Activated CD4-positive, alpha-beta memory T cell treated with anti-CD3 and anti-CD28 coated beads, Interleukin-2, amount 10 ng/mL, durations not matched to agents 7 days and 5 days (primary cell): ENCODE measurements around the gene CDH4. TPM values are rescaled to one million over a fixed set of nuclear protein-coding genes. Genes with fewer than 3 reads are reported as not detected.

Experiments used
- CTCF ChIA-PET: fragments of 350-600 bp; sonication (Branson Sonifier 250); formaldehyde crosslinking; loops from one replicate; lab custom pipeline; 2021; ENCODE audit warnings: antibody characterized with exemption, inconsistent platforms; lab: Charles Lee
- POLR2A ChIA-PET: fragments of 350-600 bp; sonication (Branson Sonifier 250); formaldehyde crosslinking; loops from one replicate; lab custom pipeline; 2021; ENCODE audit warnings: antibody characterized with exemption; lab: Charles Lee
- DNase-seq: peaks from one replicate; pipeline ENCODE4 v3.0.0-alpha.2; 2020
- H3K27ac Mint-ChIP-seq: one replicate; pipeline ENCODE4 v1.8.0; 2021; ENCODE audit warnings: mild to moderate bottlenecking, mixed read lengths
- H3K27me3 Mint-ChIP-seq: one replicate; pipeline ENCODE4 v1.8.0; 2021; ENCODE audit warnings: mixed read lengths
- H3K36me3 Mint-ChIP-seq: one replicate; pipeline ENCODE4 v1.8.0; 2021; ENCODE audit warnings: low read depth, mixed read lengths
- H3K4me1 Mint-ChIP-seq: one replicate; pipeline ENCODE4 v1.8.0; 2021; ENCODE audit warnings: mixed read lengths
- H3K4me3 Mint-ChIP-seq: one replicate; pipeline ENCODE4 v1.8.0; 2021; ENCODE audit warnings: mild to moderate bottlenecking, mixed read lengths
- H3K9me3 Mint-ChIP-seq: one replicate; pipeline ENCODE4 v1.8.0; 2021; ENCODE audit warnings: mixed read lengths
- total RNA-seq, 2 experiments: library from RNA; stranded (reverse); gene quantifications; one replicate each; pipeline ENCODE4 v1.2.3, GENCODE V29; 2021

The CDH4 gene
- total RNA-seq, 2 experiments from 2014 or later = 0.15 to 0.20 TPM

DNA sequence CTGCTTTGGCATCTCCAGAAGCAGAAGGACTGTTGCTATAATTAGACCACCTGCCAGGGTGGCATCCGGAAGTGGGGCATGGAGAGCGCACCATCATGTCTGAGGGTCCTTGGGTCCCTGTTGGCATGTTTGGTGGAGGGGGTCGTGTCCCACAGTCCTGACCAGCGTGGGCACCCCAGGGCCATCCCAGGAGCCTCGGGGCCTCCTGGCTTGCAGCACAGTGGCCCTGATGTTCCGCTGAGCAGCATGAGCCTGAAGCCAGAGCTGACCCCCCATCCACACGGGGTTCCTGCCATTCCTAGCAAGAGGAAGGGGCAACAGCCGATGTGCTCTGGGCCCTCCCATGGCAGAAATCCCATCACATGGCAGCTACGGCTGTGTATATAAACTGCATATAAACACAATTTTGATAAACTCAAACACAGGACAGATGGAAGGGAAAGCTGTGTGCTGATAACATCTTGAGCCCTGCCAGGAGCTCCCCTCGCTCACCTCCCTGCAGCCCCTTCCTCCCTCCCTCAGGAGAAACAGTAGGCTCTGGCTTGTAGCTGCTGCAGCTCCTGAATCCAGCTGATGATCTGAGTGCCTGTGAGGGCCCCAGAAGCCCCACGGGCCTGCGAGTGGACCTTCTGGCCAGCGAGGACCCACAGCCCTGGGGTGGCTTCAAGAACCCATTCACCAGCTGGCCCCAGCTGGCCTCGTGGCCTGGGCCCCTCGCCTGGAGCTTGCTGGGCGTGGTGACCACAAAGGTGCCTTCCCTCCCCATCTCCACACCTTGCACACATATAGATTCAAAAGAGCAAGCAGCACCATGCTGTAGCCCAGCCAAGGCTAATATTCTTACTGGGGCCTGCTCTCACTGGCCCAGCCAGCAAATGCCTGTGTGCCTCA lies 321.6 kb downstream of the CDH4 start:
- ChIA-PET CTCF (no interaction called here), POLR2A (no interaction called here)
- Mint-ChIP-seq H3K27me3 (no peaks in the 10 kb centered on the region), H3K9me3 (no peaks in the 10 kb centered on the region), H3K36me3 (no peaks in the 10 kb centered on the region), H3K4me3 (no peak overlapping the region), H3K4me1 (no peaks in the 10 kb centered on the region), H3K27ac (no peak overlapping the region)
- DNase-seq = no peak

DNA sequence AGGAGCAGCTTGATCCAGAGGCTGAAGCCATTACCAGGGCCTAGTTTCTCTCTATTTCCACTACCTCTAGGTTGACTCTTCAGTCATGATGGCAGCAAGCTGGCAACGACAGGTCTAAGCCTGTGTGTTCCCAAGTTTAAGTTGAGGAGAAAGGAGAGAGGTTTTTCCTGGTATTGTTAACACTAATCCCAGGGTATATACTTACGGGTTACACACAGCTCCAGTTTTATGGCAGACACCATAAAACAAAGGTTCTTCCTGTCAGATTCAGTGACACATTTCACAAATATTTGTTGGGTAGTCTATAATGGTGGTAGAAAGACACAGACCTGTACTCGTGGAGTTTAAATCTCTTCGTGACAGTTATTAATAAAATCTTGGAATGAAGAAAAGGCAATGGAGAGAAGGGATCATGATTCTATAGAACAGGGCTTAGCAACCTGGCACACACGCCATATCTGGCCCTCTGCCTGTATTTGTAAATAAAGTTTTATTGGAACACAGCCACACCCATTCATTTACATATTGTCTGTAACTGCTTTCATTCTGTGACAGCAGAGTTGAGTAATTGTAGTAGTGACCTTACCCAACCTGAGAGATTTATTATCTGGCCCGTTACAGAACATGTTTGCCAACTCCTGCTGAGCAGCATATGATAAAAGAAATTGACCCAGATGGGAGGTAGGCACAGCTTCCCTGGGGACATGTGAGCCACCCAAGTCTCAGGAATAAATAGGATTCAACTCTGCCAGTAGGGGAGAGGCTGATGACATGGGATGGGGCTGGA lies 323.3 kb downstream of the CDH4 start:
- Mint-ChIP-seq H3K4me1 (no peaks in the 10 kb centered on the region), H3K36me3 (no peaks in the 10 kb centered on the region), H3K27me3 (no peaks in the 10 kb centered on the region), H3K27ac (no peak overlapping the region), H3K4me3 (no peak overlapping the region), H3K9me3 (no peaks in the 10 kb centered on the region)
- ChIA-PET POLR2A (no interaction called here), CTCF (no interaction called here)
- no peak for DNase-seq

DNA sequence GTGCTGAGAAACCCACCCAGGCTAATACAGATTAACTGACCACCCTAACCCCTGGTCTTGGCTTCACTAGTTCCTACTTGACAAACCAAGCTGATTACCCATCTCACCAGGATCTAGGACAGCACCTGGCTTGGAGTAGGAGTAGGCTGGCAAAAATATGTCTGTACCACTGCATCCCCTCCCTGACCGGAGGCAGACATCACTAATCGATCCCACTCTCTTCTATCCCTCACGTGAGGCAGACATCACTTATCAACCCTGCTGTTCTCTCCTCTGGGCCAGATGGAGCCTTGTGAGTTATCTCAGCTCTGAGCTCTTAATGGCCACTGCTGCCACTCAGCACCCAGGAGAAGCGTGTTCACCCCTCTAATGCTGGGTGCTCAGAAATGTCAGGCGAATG lies 324.3 kb downstream of the CDH4 start:
- Mint-ChIP-seq H3K36me3 (no peaks in the 10 kb centered on the region), H3K27ac (no peak overlapping the region), H3K9me3 (no peaks in the 10 kb centered on the region), H3K4me1 (no peaks in the 10 kb centered on the region), H3K27me3 (no peaks in the 10 kb centered on the region), H3K4me3 (no peak overlapping the region)
- POLR2A ChIA-PET = no interaction called here
- CTCF ChIA-PET = no interaction called here
- no peak for DNase-seq

DNA sequence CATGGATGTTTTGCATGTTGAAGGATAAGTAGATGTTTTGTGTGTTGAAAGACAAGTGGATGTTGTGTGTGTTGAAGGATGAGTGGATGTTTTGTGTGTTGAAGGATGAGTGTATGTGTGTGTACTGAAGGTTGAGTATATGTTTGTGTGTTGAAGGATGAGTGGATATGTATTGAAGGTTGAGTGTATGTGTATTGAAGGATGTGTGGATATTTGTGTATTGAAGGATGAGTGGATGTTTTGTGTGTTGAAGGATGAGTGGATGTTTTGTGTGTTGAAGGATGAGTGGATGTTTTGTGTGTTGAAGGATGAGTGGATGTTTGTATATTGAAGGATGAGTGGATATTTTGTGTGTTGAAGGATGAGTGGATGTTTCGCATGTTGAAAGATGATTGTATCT lies 325.0 kb downstream of the CDH4 start:
- POLR2A ChIA-PET = no interaction called here
- no peaks in the 10 kb centered on the region for H3K27me3 Mint-ChIP-seq
- no peak for DNase-seq
- no peak overlapping the region for H3K4me3 Mint-ChIP-seq
- CTCF ChIA-PET = no interaction called here
- H3K36me3 Mint-ChIP-seq = no peaks in the 10 kb centered on the region
- no peak overlapping the region for H3K27ac Mint-ChIP-seq
- no peaks in the 10 kb centered on the region for H3K4me1 Mint-ChIP-seq
- no peaks in the 10 kb centered on the region for H3K9me3 Mint-ChIP-seq

DNA sequence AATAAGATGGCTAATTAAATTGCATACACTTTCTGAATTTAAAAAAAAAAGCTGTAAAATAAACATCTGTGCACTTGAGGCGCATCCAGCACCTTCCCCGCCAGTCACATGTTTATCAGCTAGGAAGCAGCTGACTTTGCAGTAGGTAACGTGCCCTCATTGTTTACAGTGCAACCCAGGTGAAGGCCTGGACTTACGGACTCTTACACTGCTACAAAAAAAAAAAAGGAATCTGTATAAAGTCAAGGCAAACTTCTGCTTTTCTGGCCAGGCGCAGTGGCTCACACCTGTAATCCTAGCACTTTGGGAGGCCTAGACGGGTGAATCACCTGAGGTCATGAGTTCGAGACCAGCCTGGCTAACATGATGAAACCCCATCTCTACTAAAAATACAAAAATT lies 327.8 kb downstream of the CDH4 start:
- Mint-ChIP-seq H3K4me1 (no peaks in the 10 kb centered on the region), H3K36me3 (no peaks in the 10 kb centered on the region), H3K27me3 (no peaks in the 10 kb centered on the region), H3K4me3 (no peak overlapping the region), H3K9me3 (no peaks in the 10 kb centered on the region), H3K27ac (no peak overlapping the region)
- ChIA-PET CTCF (no interaction called here), POLR2A (no interaction called here)
- no peak for DNase-seq

DNA sequence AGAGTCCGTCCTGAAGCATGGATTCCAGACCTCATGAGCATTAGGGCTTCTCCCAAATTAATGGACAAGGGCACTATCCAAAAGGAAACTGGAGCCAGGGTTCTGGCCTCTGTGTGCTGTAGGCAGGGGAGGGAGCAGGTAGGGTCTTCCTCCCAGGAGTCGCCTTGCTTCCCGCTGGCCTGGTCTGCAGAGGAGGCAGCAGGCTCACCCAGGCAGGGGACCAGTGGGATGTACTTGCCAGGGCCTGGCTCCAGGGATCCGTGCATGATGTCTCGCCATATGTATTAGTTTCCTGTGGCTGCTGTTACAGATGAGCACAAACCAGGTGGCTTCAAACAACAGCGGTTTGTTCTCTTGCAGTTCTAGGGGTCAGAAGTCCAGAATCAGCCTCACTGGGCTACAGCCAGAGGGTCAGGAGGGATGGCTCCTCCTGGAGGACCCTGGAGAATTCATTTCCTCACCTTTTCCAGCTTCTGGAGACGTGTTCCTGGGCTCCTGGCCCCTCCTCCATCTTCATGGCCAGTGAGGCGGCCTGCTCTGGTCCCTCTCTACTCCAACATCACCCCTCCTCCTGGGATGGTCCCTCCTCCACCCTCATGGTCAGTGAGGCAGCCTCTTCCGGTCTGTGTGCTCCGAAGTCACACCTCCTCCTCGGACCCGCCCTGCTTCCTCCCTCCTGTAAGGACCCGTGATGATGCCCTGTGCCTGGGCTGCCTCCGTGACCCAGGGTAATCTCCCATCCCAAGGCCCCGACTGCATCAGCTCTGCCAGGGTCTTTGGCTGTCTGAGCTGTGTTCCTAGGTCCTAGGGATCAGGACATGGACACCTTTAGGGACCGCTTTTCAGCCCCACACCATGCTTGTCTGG lies 329.1 kb downstream of the CDH4 start:
- DNase-seq = no peak
- no peak overlapping the region for H3K27ac Mint-ChIP-seq
- no peaks in the 10 kb centered on the region for H3K4me1 Mint-ChIP-seq
- H3K9me3 Mint-ChIP-seq = no peaks in the 10 kb centered on the region
- no peaks in the 10 kb centered on the region for H3K36me3 Mint-ChIP-seq
- H3K27me3 Mint-ChIP-seq = no peaks in the 10 kb centered on the region
- POLR2A ChIA-PET = no interaction called here
- no peak overlapping the region for H3K4me3 Mint-ChIP-seq
- CTCF ChIA-PET = no interaction called here

DNA sequence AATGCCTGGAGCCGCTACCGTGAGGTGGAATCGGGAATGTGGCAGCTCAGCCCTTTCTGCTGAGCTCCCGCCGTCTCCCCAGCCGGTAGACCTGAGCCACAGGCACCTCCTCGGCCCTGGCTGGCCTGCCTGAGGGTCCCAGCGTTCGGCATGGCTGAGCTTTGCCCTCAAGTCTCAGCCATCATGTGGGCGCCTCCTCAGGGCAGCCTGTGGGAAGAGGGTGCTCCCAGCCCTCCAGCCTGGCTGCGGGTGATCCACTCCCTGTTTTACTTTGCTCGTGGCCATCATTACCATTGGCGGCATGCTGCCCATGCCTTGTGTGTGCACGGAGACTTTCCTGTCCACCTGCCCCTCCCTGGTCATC lies 329.7 kb downstream of the CDH4 start:
- H3K4me1 Mint-ChIP-seq = no peaks in the 10 kb centered on the region
- H3K27ac Mint-ChIP-seq = no peak overlapping the region
- H3K4me3 Mint-ChIP-seq = no peak overlapping the region
- H3K27me3 Mint-ChIP-seq = no peaks in the 10 kb centered on the region
- no peaks in the 10 kb centered on the region for H3K36me3 Mint-ChIP-seq
- ChIA-PET POLR2A (no interaction called here), CTCF (no interaction called here)
- no peaks in the 10 kb centered on the region for H3K9me3 Mint-ChIP-seq
- no peak for DNase-seq

DNA sequence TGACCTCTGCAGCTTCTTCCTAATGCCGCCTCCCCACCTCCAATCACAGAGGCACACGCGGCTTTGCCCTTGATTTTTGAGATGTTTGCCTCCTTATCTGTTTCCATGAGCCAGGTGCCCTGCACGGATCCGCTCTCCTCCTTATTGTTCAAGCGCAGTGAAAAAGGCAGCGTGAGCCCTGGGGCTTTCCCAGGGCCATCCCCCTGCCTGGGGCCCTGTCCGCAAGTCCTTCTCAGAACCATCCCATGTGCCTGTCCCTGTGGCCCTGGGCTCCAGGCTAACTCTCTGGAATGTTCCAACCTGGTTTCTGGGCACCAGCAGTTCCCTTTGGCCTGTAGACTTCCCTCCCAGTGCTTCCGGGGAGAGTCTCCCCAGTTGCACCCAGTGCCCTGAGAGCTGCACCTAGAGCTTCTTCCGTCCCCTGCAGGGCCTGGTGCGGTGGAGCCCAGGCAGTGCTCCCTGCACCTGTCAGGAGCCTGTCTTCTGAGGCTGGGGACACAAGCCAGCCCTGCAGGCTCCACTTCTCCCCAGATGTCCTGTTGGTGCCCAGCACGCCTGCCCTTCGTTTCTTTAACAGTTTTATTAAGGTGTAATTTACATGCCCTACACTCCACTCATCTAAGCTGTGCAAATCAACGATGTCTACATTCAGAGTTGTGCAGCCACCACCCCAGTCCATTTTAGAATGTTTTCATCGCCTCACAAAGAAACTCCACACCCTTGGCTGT lies 330.3 kb downstream of the CDH4 start:
- H3K4me1 Mint-ChIP-seq = no peaks in the 10 kb centered on the region
- no peaks in the 10 kb centered on the region for H3K27me3 Mint-ChIP-seq
- H3K27ac Mint-ChIP-seq = no peak overlapping the region
- H3K36me3 Mint-ChIP-seq = no peaks in the 10 kb centered on the region
- H3K9me3 Mint-ChIP-seq = no peaks in the 10 kb centered on the region
- no peak for DNase-seq
- CTCF ChIA-PET = no interaction called here
- H3K4me3 Mint-ChIP-seq = no peak overlapping the region
- POLR2A ChIA-PET = no interaction called here

DNA sequence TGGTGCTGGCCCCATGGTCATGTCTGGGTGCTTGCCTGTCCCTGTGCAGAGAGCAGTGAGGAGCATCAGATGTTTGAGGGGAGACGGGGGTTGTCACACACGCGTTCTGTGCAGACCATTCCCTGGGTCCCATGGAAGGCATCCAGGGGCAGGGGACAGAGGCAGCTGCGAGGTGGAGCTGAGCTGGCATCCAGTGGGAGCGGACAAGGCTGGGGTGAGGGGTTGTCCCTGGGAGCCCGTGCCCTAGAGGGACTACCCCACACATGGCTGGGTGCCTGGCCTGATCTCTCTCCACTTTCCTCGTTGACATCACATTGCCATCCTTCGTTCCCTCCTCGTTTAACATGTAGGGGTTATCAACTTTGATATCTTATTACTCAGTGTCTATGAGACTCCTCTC lies 331.3 kb downstream of the CDH4 start:
- Mint-ChIP-seq H3K27me3 (no peaks in the 10 kb centered on the region), H3K4me3 (no peak overlapping the region), H3K9me3 (no peaks in the 10 kb centered on the region), H3K4me1 (no peaks in the 10 kb centered on the region), H3K36me3 (no peaks in the 10 kb centered on the region), H3K27ac (no peak overlapping the region)
- CTCF ChIA-PET = no interaction called here
- POLR2A ChIA-PET = no interaction called here
- DNase-seq = no peak

DNA sequence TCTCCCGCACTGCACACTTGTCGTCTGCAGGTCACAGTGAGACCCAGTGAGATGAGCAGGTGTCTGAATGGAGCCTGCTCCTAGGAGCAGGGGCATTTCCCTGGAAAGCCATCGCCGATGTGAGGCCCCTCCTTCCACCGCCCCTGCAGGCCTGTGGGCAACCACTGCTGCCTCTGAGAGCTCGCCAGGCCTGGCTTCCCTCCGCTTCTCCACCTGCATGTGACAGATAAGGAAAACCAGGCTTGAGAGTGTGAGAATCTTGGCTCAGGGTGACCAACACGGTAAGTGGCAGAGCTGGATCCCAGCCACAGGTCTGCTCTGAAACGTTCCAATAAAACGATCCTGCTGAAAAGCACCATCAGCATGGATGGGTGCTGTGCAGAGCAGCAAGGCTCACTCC lies 332.8 kb downstream of the CDH4 start:
- POLR2A ChIA-PET = no interaction called here
- Mint-ChIP-seq H3K27ac (no peak overlapping the region), H3K4me1 (no peaks in the 10 kb centered on the region), H3K4me3 (no peak overlapping the region), H3K27me3 (no peaks in the 10 kb centered on the region), H3K36me3 (no peaks in the 10 kb centered on the region), H3K9me3 (no peaks in the 10 kb centered on the region)
- DNase-seq = no peak
- CTCF ChIA-PET = no interaction called here

DNA sequence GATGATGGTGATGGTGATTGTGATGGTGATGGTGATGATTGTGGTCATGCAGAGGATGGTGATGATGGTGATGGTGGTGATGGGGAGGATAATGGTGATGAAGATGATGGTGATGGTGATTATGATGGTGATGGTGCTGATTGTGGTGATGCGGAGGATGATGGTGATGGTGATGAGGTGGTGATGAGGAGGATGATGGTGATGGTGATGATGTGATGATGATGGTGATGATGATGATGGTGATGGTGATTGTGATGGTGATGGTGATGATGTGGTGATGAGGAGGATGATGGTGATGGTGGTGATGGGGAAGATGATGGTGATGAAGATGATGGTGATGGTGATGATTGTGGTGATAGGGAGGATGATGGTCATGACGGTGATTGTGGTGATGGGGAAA lies 333.7 kb downstream of the CDH4 start:
- no peaks in the 10 kb centered on the region for H3K27me3 Mint-ChIP-seq
- no peaks in the 10 kb centered on the region for H3K36me3 Mint-ChIP-seq
- H3K4me3 Mint-ChIP-seq = no peak overlapping the region
- DNase-seq = no peak
- no peaks in the 10 kb centered on the region for H3K4me1 Mint-ChIP-seq
- H3K9me3 Mint-ChIP-seq = no peaks in the 10 kb centered on the region
- CTCF ChIA-PET = no interaction called here
- POLR2A ChIA-PET = no interaction called here
- no peak overlapping the region for H3K27ac Mint-ChIP-seq

DNA sequence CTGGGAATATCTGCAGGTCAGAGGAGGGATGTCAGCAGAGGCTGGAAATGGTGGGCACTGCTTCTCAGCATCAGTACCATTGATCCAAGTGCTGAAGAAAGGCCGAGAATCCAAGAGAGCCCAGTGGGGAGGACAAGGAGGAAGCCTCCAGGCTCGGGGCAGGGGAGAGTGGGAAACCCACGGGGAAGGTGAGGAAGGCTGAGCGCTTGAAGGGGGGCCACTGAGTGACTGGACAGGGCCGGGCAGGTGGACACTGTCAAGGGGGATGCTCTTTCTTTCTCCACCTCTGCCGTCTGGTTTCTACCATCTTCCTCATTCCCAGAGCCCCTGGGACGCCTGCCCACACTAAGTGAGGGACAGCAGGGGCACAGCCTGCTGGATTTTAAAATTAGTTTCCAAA lies 335.0 kb downstream of the CDH4 start:
- Mint-ChIP-seq H3K4me3 (no peak overlapping the region), H3K27me3 (no peaks in the 10 kb centered on the region), H3K36me3 (no peaks in the 10 kb centered on the region), H3K4me1 (no peaks in the 10 kb centered on the region), H3K9me3 (peaks cover 7% of the 10 kb centered on the region), H3K27ac (no peak overlapping the region)
- no peak for DNase-seq
- ChIA-PET CTCF (no interaction called here), POLR2A (no interaction called here)
